Umbilical cord (tissue), 2 donors: Measurements from ENCODE around the gene CLCNKB. TPM values are rescaled to one million over a fixed set of nuclear protein-coding genes. Genes with fewer than 3 reads are reported as not detected.

Experiments used
- DNase-seq: peaks from one replicate; pipeline ENCODE4 v3.0.0-alpha.2; 2015; ENCODE audit warnings: low spot score
- total RNA-seq: library from RNA; depleted of rRNA; stranded (reverse); fragments of >200 nt; gene quantifications from one replicate; pipeline ENCODE4 v1.2.3, GENCODE V29; 2014; ENCODE audit warnings: low replicate concordance; ENCODE audit not compliant: insufficient read depth

CLCNKB gene
- total RNA-seq, 1 donor from 2014 or later, result not detected

DNA sequence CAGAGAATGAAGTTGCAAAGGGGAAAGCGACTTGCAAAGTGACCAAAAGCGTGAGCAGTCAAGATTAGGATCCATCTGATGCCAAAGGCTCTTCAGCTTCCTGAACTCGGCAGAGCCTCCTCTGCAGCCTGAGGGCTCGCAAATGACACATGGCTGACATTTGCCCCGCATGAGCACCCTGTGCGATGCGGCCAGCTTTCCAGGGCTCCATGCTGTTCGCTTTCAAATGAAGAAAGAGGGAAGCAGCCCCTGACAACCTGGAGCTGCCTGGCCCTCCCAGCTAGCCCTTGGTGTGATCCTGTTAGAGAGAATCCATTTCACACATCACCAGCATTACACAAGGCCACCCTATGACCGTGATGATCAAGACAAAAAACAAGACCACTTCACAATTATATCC lies 50.0 kb downstream of the CLCNKB start:
- DNase-seq, result no peak

DNA sequence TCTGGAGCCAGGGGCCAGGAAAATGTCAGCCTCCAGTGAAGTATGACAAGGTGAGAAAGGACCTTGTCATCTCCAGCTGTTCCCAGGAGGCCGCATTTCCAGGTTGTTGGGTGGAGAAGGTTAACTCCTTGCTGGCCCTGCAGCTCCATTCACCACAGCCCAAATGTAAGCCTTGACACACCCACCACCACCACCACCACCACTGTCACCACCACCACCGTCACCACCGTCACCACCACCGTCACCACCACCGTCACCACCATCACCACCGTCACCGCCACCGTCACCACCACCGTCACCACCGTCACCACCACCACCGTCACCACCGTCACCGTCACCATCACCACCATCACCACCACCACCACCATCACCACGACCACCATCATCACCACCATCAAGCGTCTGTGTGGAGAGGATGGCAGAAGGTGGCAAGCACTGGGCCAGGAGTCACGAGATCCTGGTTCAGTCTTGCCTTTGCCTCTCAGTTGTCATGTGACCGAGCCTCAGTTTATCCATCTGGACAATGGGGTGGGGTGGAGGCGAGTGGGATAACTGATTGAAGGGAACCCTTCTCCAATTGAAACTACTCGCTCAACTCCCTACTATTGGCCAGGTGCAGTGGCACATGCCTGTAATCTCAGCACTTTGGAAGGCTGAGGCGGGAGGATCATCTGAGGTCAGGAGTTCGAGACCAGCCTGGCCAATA lies 51.0 kb downstream of the CLCNKB start:
- no peak for DNase-seq

DNA sequence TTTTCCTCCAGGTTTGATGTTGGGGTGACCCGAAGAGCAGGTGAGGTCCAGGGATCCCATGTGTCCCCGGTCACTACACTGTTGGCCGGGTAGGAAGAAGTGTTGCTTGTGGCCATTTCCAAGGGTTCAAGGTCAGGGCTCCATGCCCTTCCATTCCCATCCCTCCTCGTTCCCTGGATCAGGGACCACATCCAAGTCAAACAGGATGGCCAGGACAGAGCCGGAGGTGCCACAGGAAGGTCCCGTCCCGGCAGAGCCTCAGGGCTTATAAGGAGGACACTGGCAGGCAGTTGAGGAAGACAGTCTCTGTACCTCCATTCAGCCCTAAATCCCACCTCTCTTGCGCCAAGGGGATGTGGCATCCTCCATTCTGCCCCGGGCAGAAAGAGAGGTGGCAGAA lies 51.9 kb downstream of the CLCNKB start:
- no peak for DNase-seq

DNA sequence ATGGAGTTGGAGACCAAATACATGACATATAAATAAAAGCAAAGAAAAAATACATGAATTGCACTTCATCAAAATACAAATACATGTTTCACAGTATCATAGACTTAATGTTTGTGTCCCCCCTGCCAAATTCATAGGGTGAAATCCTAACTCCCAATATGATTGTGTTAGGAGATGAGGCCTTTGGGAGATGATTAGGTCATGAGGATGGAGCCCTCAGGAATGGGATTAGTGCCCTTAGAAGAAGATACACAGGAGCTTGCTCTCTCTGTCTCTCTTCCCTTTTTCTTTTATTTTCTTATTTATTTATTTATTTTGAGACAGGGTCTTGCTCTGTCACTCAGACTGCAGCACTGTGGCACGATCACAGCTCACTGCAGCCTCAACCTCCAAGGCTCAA lies 55.8 kb downstream of the CLCNKB start:
- no peak for DNase-seq

DNA sequence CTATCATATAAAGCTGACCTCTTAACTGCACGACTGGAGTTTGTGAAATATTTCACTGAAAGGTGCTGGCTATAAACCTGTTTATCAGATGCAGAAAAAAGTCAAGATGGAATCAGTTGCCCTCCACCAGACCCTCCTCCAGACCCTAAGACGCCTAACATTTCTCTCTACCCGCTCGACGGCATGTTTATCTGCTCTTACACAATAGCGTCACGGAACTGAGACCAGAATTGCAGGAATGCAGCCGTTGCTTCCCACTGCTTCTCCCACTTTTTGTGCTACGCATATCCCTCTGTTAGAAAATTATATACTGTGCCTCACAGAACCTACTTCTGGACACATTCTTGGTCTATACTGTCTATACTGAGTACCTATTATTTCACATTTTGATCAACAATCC lies 58.0 kb downstream of the CLCNKB start:
- DNase-seq, result peak; percentile 54

Other genes starting within 250 kb of the CLCNKB start
- gene UQCRHL, start 236.1 kb upstream of the CLCNKB start, total RNA-seq, result 0.96 TPM
- gene SPEN, start 196.1 kb upstream of the CLCNKB start, total RNA-seq, result 23.1 TPM
- gene ZBTB17, start 67.7 kb upstream of the CLCNKB start, total RNA-seq, result 33.2 TPM
- gene SRARP, start 39.5 kb upstream of the CLCNKB start, total RNA-seq, result 0.24 TPM
- gene HSPB7, start 25.7 kb upstream of the CLCNKB start, total RNA-seq, result 4.3 TPM
- gene CLCNKA, start 21.7 kb upstream of the CLCNKB start, total RNA-seq, result not detected
- gene FAM131C, start 29.9 kb downstream of the CLCNKB start, total RNA-seq, result 3.6 TPM
- 21.7 TPM for gene EPHA2, start 112.3 kb downstream of the CLCNKB start, total RNA-seq
- 26.5 TPM for gene ARHGEF19, start 168.9 kb downstream of the CLCNKB start, total RNA-seq
- 0.48 TPM for gene CPLANE2, start 193.4 kb downstream of the CLCNKB start, total RNA-seq